ENCODE data around the gene KIAA1549.

The KIAA1549 gene

GRCh38 chr7:138924501-138925225 is 56.5 kb downstream of the KIAA1549 start:
- no peak overlapping the region for H3K4me3 ChIP-seq (ENCODE audit: control insufficient read depth, low read depth, low read length)
- DNase-seq (ENCODE audit: low read depth) = no peak
- TF ChIP-seq CTCF (IDR thresholded peaks at IDR 0.05; ENCODE audit: control insufficient read depth, insufficient read depth, low read depth, low read length, missing control alignments) = no peak

GRCh38 chr7:138921277-138921676 is 59.9 kb downstream of the KIAA1549 start:
- no peak overlapping the region for H3K4me3 ChIP-seq (ENCODE audit: control insufficient read depth, low read depth, low read length)
- no peak for TF ChIP-seq CTCF (IDR thresholded peaks at IDR 0.05; ENCODE audit: control insufficient read depth, insufficient read depth, low read depth, low read length, missing control alignments)
- DNase-seq (ENCODE audit: low read depth) = no peak

GRCh38 chr7:138919911-138920310 is 61.3 kb downstream of the KIAA1549 start:
- no peak for DNase-seq (ENCODE audit: low read depth)
- no peak for TF ChIP-seq CTCF (IDR thresholded peaks at IDR 0.05; ENCODE audit: control insufficient read depth, insufficient read depth, low read depth, low read length, missing control alignments)
- H3K4me3 ChIP-seq (ENCODE audit: control insufficient read depth, low read depth, low read length) = no peak overlapping the region

GRCh38 chr7:138919216-138919615 is 62.0 kb downstream of the KIAA1549 start:
- H3K4me3 ChIP-seq (ENCODE audit: control insufficient read depth, low read depth, low read length) = no peak overlapping the region
- TF ChIP-seq CTCF (IDR thresholded peaks at IDR 0.05; ENCODE audit: control insufficient read depth, insufficient read depth, low read depth, low read length, missing control alignments) = no peak
- no peak for DNase-seq (ENCODE audit: low read depth)

- no peak overlapping the region for H3K4me3 ChIP-seq (ENCODE audit: control insufficient read depth, low read depth, low read length)
- no peak for TF ChIP-seq CTCF (IDR thresholded peaks at IDR 0.05; ENCODE audit: control insufficient read depth, insufficient read depth, low read depth, low read length, missing control alignments)
- DNase-seq (ENCODE audit: low read depth) = no peak
Measured at GRCh38 chr7:138918756-138919155, 62.4 kb downstream of the KIAA1549 start.

- DNase-seq (ENCODE audit: low read depth) = no peak
- TF ChIP-seq CTCF (IDR thresholded peaks at IDR 0.05; ENCODE audit: control insufficient read depth, insufficient read depth, low read depth, low read length, missing control alignments) = no peak
- H3K4me3 ChIP-seq (ENCODE audit: control insufficient read depth, low read depth, low read length) = no peak overlapping the region
Measured at GRCh38 chr7:138918176-138918575, 63.0 kb downstream of the KIAA1549 start.

All from AG09309 (cell line).